AG10803 (cell line): ENCODE results near the gene SPTBN4.

Source experiments
- DNase-seq: peaks from one replicate; pipeline ENCODE4 v3.0.0; 2010; ENCODE audit warnings: low read depth
- H3K4me3 ChIP-seq: 2 replicates; pipeline ENCODE4 v1.5.1; 2011; ENCODE audit warnings: mild to moderate bottlenecking, low read length, control low read depth
- CTCF ChIP-seq: conservative IDR thresholded peaks from 2 replicates; pipeline ENCODE4 v1.5.1; 2011; ENCODE audit warnings: mild to moderate bottlenecking, low read length, control low read depth, inconsistent platforms

The SPTBN4 gene

GRCh38 chr19:40613690-40614621 is 147.2 kb downstream of the SPTBN4 start:
- TF ChIP-seq CTCF = no peak
- DNase-seq = peak; percentile 81

GRCh38 chr19:40614622-40615411 is 148.0 kb downstream of the SPTBN4 start:
- DNase-seq = peak; percentile 97
- peak overlapping the region; percentile 87 for H3K4me3 ChIP-seq
- TF ChIP-seq CTCF = peak; percentile 5; the same call in 1 of the 2 replicates

More at GRCh38 chr19:40613690-40614621, 147.2 kb downstream of the SPTBN4 start:
- peak overlapping the region; percentile 87 for H3K4me3 ChIP-seq

- TF ChIP-seq CTCF = no peak
- no peak for DNase-seq
- no peak overlapping the region for H3K4me3 ChIP-seq
Observed at GRCh38 chr19:40616178-40616577, 149.4 kb downstream of the SPTBN4 start.

GRCh38 chr19:40616941-40617340 is 150.1 kb downstream of the SPTBN4 start:
- no peak for TF ChIP-seq CTCF
- no peak for DNase-seq
- no peak overlapping the region for H3K4me3 ChIP-seq

- no peak overlapping the region for H3K4me3 ChIP-seq
- TF ChIP-seq CTCF = no peak
- DNase-seq = no peak
Observed at GRCh38 chr19:40617961-40618360, 151.2 kb downstream of the SPTBN4 start.

- no peak for DNase-seq
- no peak overlapping the region for H3K4me3 ChIP-seq
- TF ChIP-seq CTCF = no peak
Observed at GRCh38 chr19:40619333-40620160, 152.7 kb downstream of the SPTBN4 start.
